GM18907 (cell line): ENCODE results near the gene DHRSX.
"Not testable (repeated sequence)": the region's sequence is repeated elsewhere in the genome, so short reads cannot be mapped to it uniquely, and the experiment has no call there.

ENCODE experiments used
- ATAC-seq: cut with Tn5 transposase; IDR thresholded peaks from one replicate; pipeline ENCODE4 v1.9.1; 2021; ENCODE audit warnings: mild to moderate bottlenecking, moderate library complexity; ENCODE audit not compliant: unreplicated experiment

Gene DHRSX, protein sequence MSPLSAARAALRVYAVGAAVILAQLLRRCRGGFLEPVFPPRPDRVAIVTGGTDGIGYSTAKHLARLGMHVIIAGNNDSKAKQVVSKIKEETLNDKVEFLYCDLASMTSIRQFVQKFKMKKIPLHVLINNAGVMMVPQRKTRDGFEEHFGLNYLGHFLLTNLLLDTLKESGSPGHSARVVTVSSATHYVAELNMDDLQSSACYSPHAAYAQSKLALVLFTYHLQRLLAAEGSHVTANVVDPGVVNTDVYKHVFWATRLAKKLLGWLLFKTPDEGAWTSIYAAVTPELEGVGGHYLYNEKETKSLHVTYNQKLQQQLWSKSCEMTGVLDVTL

GRCh38 chrX:2500803-2501558 lies at the start of gene DHRSX, which contains the start of gene ZBED1:
Gene DHRSX (minus strand): TSS chrX:2500976. CDS start chrX:2500925, 51 bp downstream.
Gene ZBED1 (minus strand): TSS chrX:2500976. CDS start chrX:2490719, 10,257 bp downstream.
- peak; percentile 67 for ATAC-seq

DNA sequence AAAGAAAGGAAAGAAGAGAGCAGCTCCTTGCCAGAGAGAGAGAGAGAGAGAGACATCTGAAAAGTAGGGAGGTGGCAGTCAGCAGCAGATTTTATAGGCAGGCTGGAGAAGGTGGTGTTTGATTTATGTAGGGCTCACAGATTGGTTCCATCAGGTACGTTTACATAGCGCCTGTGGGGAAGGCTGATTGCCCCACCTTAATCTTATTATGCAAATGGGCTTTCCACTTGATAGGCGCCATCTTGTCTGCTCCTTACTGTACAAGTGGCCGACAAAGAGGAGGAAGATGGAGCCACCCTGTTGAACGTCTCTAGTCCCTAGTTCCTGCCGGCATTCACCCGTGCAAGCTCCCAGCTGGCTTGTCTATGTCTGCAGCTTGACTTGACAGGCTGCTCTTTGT lies 49.1 kb upstream of the DHRSX start:
- ATAC-seq, result no peak

DNA sequence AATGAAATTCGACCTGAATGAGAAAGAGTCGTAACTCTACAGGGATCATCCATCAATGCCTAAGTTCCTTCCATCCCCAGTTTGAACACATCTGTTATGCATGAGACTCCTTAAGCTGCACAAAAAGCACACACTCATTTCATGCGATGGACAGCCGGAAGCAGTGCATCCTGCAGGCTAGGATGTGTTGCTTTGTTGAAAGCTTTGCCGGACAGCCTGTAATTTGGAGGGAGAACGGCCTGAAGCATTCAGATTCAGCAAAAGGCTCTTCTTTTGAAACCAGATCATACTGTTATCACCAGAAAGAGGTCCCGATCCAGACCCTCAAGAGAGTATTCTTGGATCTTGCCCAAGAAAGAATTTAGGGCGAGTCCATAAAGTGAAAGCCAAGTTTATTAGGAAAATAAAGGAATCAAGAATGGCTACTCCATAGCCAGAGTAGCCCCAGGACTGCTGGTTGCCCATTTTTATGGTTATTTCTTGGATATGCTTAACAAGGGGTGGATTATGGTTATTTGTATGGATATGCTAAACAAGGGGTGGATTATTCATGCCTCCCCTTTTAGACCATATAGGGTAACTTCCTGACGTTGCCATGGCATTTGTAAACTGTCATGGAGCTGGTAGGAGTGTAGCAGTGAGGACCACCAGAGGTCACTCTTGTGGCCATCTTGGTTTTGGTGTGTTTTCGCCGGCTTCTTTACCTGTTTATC lies 48.1 kb upstream of the DHRSX start:
- ATAC-seq, result no peak

DNA sequence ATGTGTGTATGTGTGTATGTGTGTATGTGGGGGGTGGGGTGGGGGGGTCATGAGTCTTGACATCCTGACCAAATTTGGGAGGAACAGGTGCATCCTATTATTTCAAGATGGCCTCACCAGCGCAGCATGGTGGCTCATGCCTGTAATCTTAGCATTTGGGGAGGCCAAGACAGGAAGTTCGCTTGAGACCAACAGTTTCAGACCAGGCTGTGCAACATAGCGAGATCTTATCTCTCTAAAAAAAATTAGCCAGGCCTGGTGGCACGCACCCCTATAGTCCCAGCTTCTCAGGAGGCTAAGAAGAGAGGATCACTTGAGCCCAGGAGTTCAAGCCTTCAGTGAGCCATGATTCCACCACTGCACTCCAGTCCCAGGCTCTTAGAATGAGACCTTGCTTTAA lies 47.0 kb upstream of the DHRSX start:
- ATAC-seq, result no peak

DNA sequence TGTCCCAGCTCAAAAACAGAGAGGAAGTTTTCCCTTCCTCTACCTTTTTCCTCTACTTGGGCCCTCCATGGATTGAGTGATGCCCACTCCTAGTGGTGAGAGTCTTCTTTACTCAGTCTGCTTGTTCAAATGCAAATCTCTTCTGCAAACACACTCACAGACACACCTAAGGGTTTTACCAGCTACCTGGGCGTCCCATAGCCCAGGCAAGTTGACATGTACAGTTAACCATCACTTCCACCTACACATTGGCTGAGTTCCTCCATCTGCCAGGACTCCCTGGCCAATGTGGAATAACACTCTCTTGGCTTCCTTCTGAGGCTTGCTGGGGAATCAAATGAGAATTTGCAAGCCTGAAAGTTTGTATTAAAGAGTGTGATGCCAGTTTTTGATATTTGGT lies 45.7 kb upstream of the DHRSX start:
- ATAC-seq, result no peak

- ATAC-seq, result no peak
These were observed 44.4 kb upstream of the DHRSX start for GRCh38 chrX:2545144-2545543.

- ATAC-seq, result no peak
These were observed 42.2 kb upstream of the DHRSX start for GRCh38 chrX:2542826-2543521.

- no peak for ATAC-seq
These were observed 40.8 kb upstream of the DHRSX start for GRCh38 chrX:2541603-2542002.

- ATAC-seq, result no peak
These were observed 39.7 kb upstream of the DHRSX start for GRCh38 chrX:2540426-2540947.

DNA sequence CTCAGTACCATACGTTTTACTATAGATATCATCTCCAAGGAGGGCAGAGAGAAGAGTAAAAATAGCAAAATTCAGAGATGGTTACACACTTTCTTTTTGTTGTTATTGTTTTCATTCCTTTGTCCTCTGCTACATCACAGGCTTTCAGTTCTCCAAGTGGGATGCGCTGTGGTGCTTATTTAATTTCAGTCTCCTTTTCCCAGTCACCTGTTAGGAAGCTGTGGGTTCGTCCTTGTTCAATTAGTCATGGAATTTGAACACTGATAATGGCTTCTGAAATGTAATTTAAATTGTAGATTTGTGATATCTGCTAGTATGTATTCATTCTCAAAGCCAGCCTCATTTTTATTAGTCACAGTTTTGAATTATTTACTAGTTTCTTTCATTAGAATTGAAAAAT lies 38.8 kb upstream of the DHRSX start:
- ATAC-seq, result no peak

- ATAC-seq, result no peak
These were observed 37.4 kb upstream of the DHRSX start for GRCh38 chrX:2538031-2538757.

DNA sequence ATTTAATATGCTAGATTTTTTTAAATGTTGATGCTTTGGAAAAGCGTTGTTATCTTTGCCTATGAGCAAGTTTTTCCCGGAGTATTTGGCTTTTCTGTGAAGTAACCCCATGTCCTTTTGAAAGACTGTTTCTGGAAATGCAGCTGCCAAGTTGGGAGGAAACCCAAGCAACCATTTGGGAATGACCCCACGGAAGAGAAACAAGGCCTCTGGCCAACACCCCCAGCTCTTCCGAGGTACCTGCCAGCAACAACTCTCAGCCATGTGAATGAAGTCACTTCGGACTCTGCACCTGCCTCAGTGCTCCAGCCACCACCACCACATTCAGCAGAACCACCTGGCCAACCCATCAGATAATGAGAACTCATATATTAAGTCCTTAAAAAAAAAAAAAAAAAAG lies 36.2 kb upstream of the DHRSX start:
- ATAC-seq, result no peak

DNA sequence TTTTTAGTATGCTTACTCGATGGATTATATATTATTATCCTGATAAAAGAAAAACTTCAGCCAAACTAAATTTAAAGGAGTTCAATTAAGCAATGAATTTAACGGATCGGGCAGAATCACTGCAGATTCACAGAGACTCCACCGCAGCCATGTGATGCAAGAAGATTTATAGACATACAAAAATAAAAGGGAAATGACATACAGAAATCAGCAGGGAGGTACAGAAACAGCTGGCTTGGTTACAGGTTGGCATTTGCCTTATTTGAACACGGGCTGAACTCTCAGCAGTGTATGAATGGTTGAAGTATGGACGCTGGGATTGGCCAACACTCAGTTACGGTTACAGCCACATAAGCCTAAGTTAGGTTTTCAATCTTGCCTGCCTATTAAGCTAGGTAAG lies 35.4 kb upstream of the DHRSX start:
- no peak for ATAC-seq

- not testable (repeated sequence) for ATAC-seq
These were observed 33.7 kb upstream of the DHRSX start for GRCh38 chrX:2534261-2535021.

- no peak for ATAC-seq
These were observed 32.6 kb upstream of the DHRSX start for GRCh38 chrX:2533424-2533823.

- ATAC-seq, result no peak
These were observed 25.6 kb upstream of the DHRSX start for GRCh38 chrX:2526390-2526789.

DNA sequence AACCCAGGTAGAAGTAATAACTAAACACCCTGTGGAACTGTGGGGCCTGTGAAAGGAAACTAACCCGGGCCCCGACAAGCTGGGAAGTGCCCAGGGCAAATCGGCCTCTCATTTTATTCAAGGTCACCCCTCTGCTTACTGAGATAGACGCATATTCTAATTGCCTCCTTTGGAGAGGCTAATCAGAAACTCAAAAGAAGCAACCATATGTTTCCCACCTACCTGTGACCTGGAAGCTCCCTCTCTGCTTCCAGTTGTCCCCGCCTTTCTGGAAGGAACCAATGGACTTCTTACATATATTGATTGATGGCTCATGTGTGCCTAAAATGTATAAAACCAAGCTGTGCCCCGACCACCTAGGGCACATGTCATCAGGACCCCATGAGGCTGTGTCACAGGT lies 23.1 kb upstream of the DHRSX start:
- no peak for ATAC-seq

- peak; percentile 36 for ATAC-seq
These were observed 21.2 kb upstream of the DHRSX start for GRCh38 chrX:2521927-2522386.
